Measurements from ENCODE around the gene DUOXA1.
A peak's percentile ranks its signal among the peaks of the same experiment; 100 is the strongest.

The DUOXA1 gene

DNA sequence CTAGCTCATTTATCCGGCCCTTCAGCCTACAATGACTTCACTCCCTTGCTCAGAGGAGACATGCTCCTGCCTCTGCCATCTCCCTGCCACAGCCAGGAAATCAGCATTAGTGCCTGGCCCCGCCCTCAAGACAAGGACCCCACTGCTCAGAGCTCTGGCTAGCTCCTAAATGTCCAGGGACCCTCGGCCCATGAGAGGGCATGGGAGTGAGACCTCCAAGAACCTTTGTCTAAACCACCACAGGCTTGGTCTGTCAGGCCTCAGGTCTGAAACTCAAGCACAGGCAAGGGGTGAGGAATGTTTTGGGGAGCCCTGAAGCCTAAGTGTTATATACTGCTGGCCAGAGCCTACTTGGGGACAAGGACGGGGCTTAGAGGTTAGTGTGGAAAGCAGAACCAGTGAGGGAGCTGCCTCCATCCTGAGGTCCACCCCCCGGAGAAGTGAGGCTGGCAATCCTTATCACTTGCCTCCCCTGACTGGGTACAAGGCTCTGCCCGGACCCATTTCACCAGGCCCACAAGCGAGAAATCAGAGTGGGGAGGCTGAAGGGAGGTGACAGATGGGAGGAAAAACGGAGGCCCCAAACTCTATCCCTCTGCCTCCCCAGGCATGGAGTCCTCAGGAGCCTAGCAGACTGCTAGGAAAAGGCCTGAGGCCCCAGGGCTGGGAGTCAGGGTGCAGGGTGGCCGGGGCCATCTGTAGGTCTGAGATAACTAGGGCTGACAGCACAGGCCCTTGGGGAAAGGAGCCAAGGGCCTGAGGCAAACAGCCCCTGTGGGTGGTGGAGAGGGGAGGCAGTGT is 39.3 kb upstream of the DUOXA1 start:
- CTCF ChIA-PET, result interaction anchor here (0.9 to 11.9 kb wide), 9 partner anchors 13 to 108 kb away, joined by 3 to 179 read pairs (median 4); partner anchors contain the start of gene SHF
- Histone ChIP-seq H3K4me3 (ENCODE audit: control insufficient read depth in 1 of 7, extremely low read depth in 1 of 7, insufficient read depth in 4 of 7, low read depth in 2 of 7, low read length in 6 of 7) (no peak overlapping the region), H3K9me3 (ENCODE audit: control extremely low read depth in 1 of 5, control insufficient read depth in 4 of 5, insufficient read depth in 2 of 5, low read depth in 1 of 5, low read length in 4 of 5) (no peaks in the 10 kb centered on the region), H3K36me3 (ENCODE audit: control insufficient read depth in 4 of 4, insufficient read depth in 4 of 4, low read length in 3 of 4) (peaks cover 0 to 24% (median 18%) of the 10 kb centered on the region in 4 experiments), H3K27ac (ENCODE audit: insufficient read depth in 1 of 2, low read depth in 1 of 2, low read length in 2 of 2, poor library complexity in 1 of 2, severe bottlenecking in 2 of 2) (peak overlapping the region in 1 of 2 experiments; percentile 41), H3K4me1 (ENCODE audit: control extremely low read depth in 1 of 4, control insufficient read depth in 4 of 4, insufficient read depth in 4 of 4, low read length in 3 of 4) (peaks cover 0 to 49% (median 34%) of the 10 kb centered on the region in 4 experiments), H3K27me3 (replicated peaks in 2 of 5; ENCODE audit: control insufficient read depth in 4 of 5, insufficient read depth in 5 of 5, low read length in 4 of 5) (no peaks in the 10 kb centered on the region)
- 85% methylated on average over 8 of the region's 9 CpGs for WGBS (ENCODE audit: insufficient coverage)
- no peak for DNase-seq
- POLR2A ChIA-PET, result interaction anchor here (1.2 to 4.6 kb wide), 3 partner anchors 12 to 19 kb away, joined by 6 to 27 read pairs (median 7); partner anchors contain the start of gene SHF

DNA sequence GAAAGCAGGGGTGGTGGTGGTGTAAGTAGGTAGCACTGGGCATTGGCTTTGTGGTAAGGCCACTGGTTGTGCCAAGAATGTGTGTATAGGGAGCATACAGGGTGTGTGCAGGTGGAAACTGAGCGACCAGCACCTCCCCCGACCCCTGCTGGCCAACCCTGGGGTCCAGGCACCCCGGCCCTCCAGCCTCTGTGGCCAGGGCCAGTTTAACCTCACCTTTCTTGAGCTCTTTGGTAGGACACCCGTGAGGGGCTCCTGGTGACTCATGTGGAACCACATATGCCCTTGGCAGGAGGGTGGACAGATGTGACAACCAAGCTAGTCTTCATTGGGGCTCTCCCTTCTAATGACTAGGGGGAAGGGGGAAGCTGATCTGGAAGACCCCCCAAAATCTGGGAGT is 38.6 kb upstream of the DUOXA1 start:
- CTCF ChIA-PET, result interaction anchor here (0.9 to 11.9 kb wide), 10 partner anchors 13 to 263 kb away, joined by 3 to 179 read pairs (median 4); partner anchors contain the start of gene SHF
- Histone ChIP-seq H3K9me3 (ENCODE audit: control extremely low read depth in 1 of 5, control insufficient read depth in 4 of 5, insufficient read depth in 2 of 5, low read depth in 1 of 5, low read length in 4 of 5) (no peaks in the 10 kb centered on the region), H3K4me3 (ENCODE audit: control insufficient read depth in 1 of 7, extremely low read depth in 1 of 7, insufficient read depth in 4 of 7, low read depth in 2 of 7, low read length in 6 of 7) (no peak overlapping the region), H3K4me1 (ENCODE audit: control extremely low read depth in 1 of 4, control insufficient read depth in 4 of 4, insufficient read depth in 4 of 4, low read length in 3 of 4) (peaks cover 0 to 49% (median 34%) of the 10 kb centered on the region in 4 experiments), H3K27me3 (replicated peaks in 2 of 5; ENCODE audit: control insufficient read depth in 4 of 5, insufficient read depth in 5 of 5, low read length in 4 of 5) (no peaks in the 10 kb centered on the region), H3K36me3 (ENCODE audit: control insufficient read depth in 4 of 4, insufficient read depth in 4 of 4, low read length in 3 of 4) (peaks cover 0 to 18% (median 14%) of the 10 kb centered on the region in 4 experiments), H3K27ac (ENCODE audit: insufficient read depth in 1 of 2, low read depth in 1 of 2, low read length in 2 of 2, poor library complexity in 1 of 2, severe bottlenecking in 2 of 2) (peak overlapping the region in 1 of 2 experiments; percentile 41)
- WGBS (ENCODE audit: insufficient coverage), result 96% methylated on average over 4 of the region's 4 CpGs
- POLR2A ChIA-PET, result interaction anchor here (0.7 to 4.6 kb wide), 4 partner anchors 9 to 25 kb away, joined by 4 to 27 read pairs (median 4); partner anchors contain the start of gene SHF
- DNase-seq, result no peak

GRCh38 chr15:45167631-45168205 is 38.0 kb upstream of the DUOXA1 start:
- H3K4me3 ChIP-seq (ENCODE audit: control insufficient read depth in 1 of 7, extremely low read depth in 1 of 7, insufficient read depth in 4 of 7, low read depth in 2 of 7, low read length in 6 of 7), result peak overlapping the region in 4 of 7 experiments; percentile 58 to 77 (median 74)
- no peaks in the 10 kb centered on the region for H3K27me3 ChIP-seq (replicated peaks in 2 of 5; ENCODE audit: control insufficient read depth in 4 of 5, insufficient read depth in 5 of 5, low read length in 4 of 5)
- H3K9me3 ChIP-seq (ENCODE audit: control extremely low read depth in 1 of 5, control insufficient read depth in 4 of 5, insufficient read depth in 2 of 5, low read depth in 1 of 5, low read length in 4 of 5), result no peaks in the 10 kb centered on the region
- DNase-seq, result no peak
- H3K36me3 ChIP-seq (ENCODE audit: control insufficient read depth in 4 of 4, insufficient read depth in 4 of 4, low read length in 3 of 4), result peaks cover 0 to 18% (median 12%) of the 10 kb centered on the region in 4 experiments
- H3K4me1 ChIP-seq (ENCODE audit: control extremely low read depth in 1 of 4, control insufficient read depth in 4 of 4, insufficient read depth in 4 of 4, low read length in 3 of 4), result peaks cover 0 to 49% (median 37%) of the 10 kb centered on the region in 4 experiments
- ChIA-PET CTCF (interaction anchor here (0.8 to 11.9 kb wide), 12 partner anchors 14 to 263 kb away, joined by 3 to 179 read pairs (median 4); partner anchors contain the start of gene SHF), POLR2A (interaction anchor here (0.7 to 4.6 kb wide), 5 partner anchors 9 to 419 kb away, joined by 3 to 27 read pairs (median 4); partner anchors contain the start of genes BLOC1S6 and SHF)
- peak overlapping the region; percentile 88 to 91 for H3K27ac ChIP-seq (ENCODE audit: insufficient read depth in 1 of 2, low read depth in 1 of 2, low read length in 2 of 2, poor library complexity in 1 of 2, severe bottlenecking in 2 of 2)
- WGBS (ENCODE audit: insufficient coverage), result 87% methylated on average over 6 of the region's 9 CpGs

GRCh38 chr15:45166834-45167630 is 37.4 kb upstream of the DUOXA1 start:
- CTCF ChIA-PET, result interaction anchor here (0.8 to 11.9 kb wide), 9 partner anchors 15 to 264 kb away, joined by 3 to 179 read pairs (median 5); no protein-coding TSS in a partner anchor
- Histone ChIP-seq H3K36me3 (ENCODE audit: control insufficient read depth in 4 of 4, insufficient read depth in 4 of 4, low read length in 3 of 4) (peaks cover 0 to 13% (median 8%) of the 10 kb centered on the region in 4 experiments), H3K4me1 (ENCODE audit: control extremely low read depth in 1 of 4, control insufficient read depth in 4 of 4, insufficient read depth in 4 of 4, low read length in 3 of 4) (peaks cover 0 to 49% (median 38%) of the 10 kb centered on the region in 4 experiments), H3K9me3 (ENCODE audit: control extremely low read depth in 1 of 5, control insufficient read depth in 4 of 5, insufficient read depth in 2 of 5, low read depth in 1 of 5, low read length in 4 of 5) (no peaks in the 10 kb centered on the region), H3K4me3 (ENCODE audit: control insufficient read depth in 1 of 7, extremely low read depth in 1 of 7, insufficient read depth in 4 of 7, low read depth in 2 of 7, low read length in 6 of 7) (peak overlapping the region; percentile 51 to 77 (median 72)), H3K27me3 (replicated peaks in 2 of 5; ENCODE audit: control insufficient read depth in 4 of 5, insufficient read depth in 5 of 5, low read length in 4 of 5) (no peaks in the 10 kb centered on the region), H3K27ac (ENCODE audit: insufficient read depth in 1 of 2, low read depth in 1 of 2, low read length in 2 of 2, poor library complexity in 1 of 2, severe bottlenecking in 2 of 2) (peak overlapping the region; percentile 88 to 91)
- peak; percentile 88 to 94 (median 94) for DNase-seq
- under 1% methylated on average over 51 of the region's 79 CpGs for WGBS (ENCODE audit: insufficient coverage)
- POLR2A ChIA-PET, result interaction anchor here (0.8 to 4.6 kb wide), 5 partner anchors 10 to 420 kb away, joined by 3 to 27 read pairs (median 4); partner anchors contain the start of genes BLOC1S6 and SHF

DNA sequence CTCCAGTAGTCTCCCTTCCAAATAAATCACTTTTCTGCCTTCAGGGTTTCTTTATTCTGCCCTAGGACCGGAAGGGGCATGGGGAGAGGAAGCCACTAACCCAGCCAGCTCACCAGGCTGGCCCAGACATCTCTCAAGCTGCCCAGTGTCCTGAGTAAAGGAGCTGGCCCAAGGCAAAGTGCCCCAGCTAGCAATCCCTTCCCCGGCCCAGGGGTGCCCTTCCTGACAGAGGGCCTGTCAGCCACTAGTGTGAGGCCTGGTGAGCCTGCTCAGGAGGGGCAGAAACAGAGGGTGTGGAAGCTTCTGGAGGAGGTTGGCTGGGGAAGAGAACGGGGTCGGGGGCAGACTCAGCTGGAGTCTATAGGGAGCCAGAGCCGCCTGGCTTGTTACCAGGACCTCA is 35.9 kb upstream of the DUOXA1 start:
- Histone ChIP-seq H3K27me3 (replicated peaks in 2 of 5; ENCODE audit: control insufficient read depth in 4 of 5, insufficient read depth in 5 of 5, low read length in 4 of 5) (no peaks in the 10 kb centered on the region), H3K4me3 (ENCODE audit: control insufficient read depth in 1 of 7, extremely low read depth in 1 of 7, insufficient read depth in 4 of 7, low read depth in 2 of 7, low read length in 6 of 7) (peak overlapping the region in 1 of 7 experiments; percentile 77), H3K36me3 (ENCODE audit: control insufficient read depth in 4 of 4, insufficient read depth in 4 of 4, low read length in 3 of 4) (peaks cover 0 to 3% (median 0%) of the 10 kb centered on the region in 4 experiments), H3K27ac (ENCODE audit: insufficient read depth in 1 of 2, low read depth in 1 of 2, low read length in 2 of 2, poor library complexity in 1 of 2, severe bottlenecking in 2 of 2) (peak overlapping the region in 1 of 2 experiments; percentile 34), H3K9me3 (ENCODE audit: control extremely low read depth in 1 of 5, control insufficient read depth in 4 of 5, insufficient read depth in 2 of 5, low read depth in 1 of 5, low read length in 4 of 5) (no peaks in the 10 kb centered on the region), H3K4me1 (ENCODE audit: control extremely low read depth in 1 of 4, control insufficient read depth in 4 of 4, insufficient read depth in 4 of 4, low read length in 3 of 4) (peaks cover 0 to 49% (median 38%) of the 10 kb centered on the region in 4 experiments)
- WGBS (ENCODE audit: insufficient coverage), result 74% methylated on average over 3 of the region's 5 CpGs
- ChIA-PET CTCF (interaction anchor here (0.9 to 11.9 kb wide), 11 partner anchors 16 to 290 kb away, joined by 3 to 179 read pairs (median 4); a partner anchor contains a TSS), POLR2A (interaction anchor here (1.0 to 4.6 kb wide), 3 partner anchors 15 to 35 kb away, joined by 3 to 27 read pairs (median 4); no protein-coding TSS in a partner anchor)
- no peak for DNase-seq

DNA sequence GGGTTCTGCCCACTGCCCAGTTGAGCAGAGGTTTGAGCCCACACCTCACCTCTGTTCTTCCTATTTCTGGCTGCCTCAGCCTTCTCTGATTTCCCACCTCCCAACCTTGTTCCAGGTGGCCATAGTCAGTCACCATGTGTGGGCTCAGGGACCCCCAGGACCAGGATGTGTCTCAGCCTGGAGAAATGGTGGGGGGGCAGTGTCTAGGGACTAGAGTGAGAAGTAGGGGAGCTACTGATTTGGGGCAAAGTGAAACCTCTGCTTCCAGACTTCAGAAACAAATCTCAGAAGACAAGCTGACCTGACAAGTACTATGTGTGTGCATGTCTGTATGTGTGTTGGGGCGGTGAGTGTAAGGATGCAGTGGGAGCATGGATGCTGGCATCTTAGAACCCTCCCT is 35.2 kb upstream of the DUOXA1 start:
- POLR2A ChIA-PET, result interaction anchor here (1.2 to 4.6 kb wide), 2 partner anchors 16 to 33 kb away, joined by 3 to 27 read pairs; no protein-coding TSS in a partner anchor
- Histone ChIP-seq H3K27me3 (replicated peaks in 2 of 5; ENCODE audit: control insufficient read depth in 4 of 5, insufficient read depth in 5 of 5, low read length in 4 of 5) (no peaks in the 10 kb centered on the region), H3K4me1 (ENCODE audit: control extremely low read depth in 1 of 4, control insufficient read depth in 4 of 4, insufficient read depth in 4 of 4, low read length in 3 of 4) (peaks cover 0 to 46% (median 36%) of the 10 kb centered on the region in 4 experiments), H3K4me3 (ENCODE audit: control insufficient read depth in 1 of 7, extremely low read depth in 1 of 7, insufficient read depth in 4 of 7, low read depth in 2 of 7, low read length in 6 of 7) (no peak overlapping the region), H3K27ac (ENCODE audit: insufficient read depth in 1 of 2, low read depth in 1 of 2, low read length in 2 of 2, poor library complexity in 1 of 2, severe bottlenecking in 2 of 2) (no peak overlapping the region), H3K36me3 (ENCODE audit: control insufficient read depth in 4 of 4, insufficient read depth in 4 of 4, low read length in 3 of 4) (peaks cover 0 to 3% (median 0%) of the 10 kb centered on the region in 4 experiments), H3K9me3 (ENCODE audit: control extremely low read depth in 1 of 5, control insufficient read depth in 4 of 5, insufficient read depth in 2 of 5, low read depth in 1 of 5, low read length in 4 of 5) (no peaks in the 10 kb centered on the region)
- CTCF ChIA-PET, result interaction anchor here (0.9 to 11.9 kb wide), 13 partner anchors 16 to 290 kb away, joined by 3 to 179 read pairs (median 4); a partner anchor contains a TSS
- WGBS (ENCODE audit: insufficient coverage), result no CpG with 5 or more reads among the region's 1 CpG
- DNase-seq, result peak in 2 of 3 donors; percentile 22 to 33
